Stimulated activated CD4-positive, alpha-beta T cell treated with anti-CD3 and anti-CD28 coated beads, Interleukin-15, amount 100 ng/mL, for 24 hours (primary cell): ENCODE measurements around the gene B4GAT1.
"Not testable (repeated sequence)": the region's sequence is repeated elsewhere in the genome, so short reads cannot be mapped to it uniquely, and the experiment has no call there.

Experiments used
- DNase-seq: peaks from one replicate; pipeline ENCODE4 v3.0.0-alpha.2; 2020

Gene B4GAT1

GRCh38 chr11:66320289-66320688, 27.1 kb downstream of the B4GAT1 start:
- DNase-seq, result not testable (repeated sequence)

GRCh38 chr11:66318600-66318970, 28.8 kb downstream of the B4GAT1 start:
- no peak for DNase-seq

- peak; percentile 40 for DNase-seq
Measured at GRCh38 chr11:66317723-66318599, 29.5 kb downstream of the B4GAT1 start.

- DNase-seq, result peak; percentile 46
Measured at GRCh38 chr11:66317322-66317722, 30.1 kb downstream of the B4GAT1 start.

- DNase-seq, result no peak
Measured at GRCh38 chr11:66316849-66317251, 30.6 kb downstream of the B4GAT1 start, which contains the start of gene CD248. TSS of gene CD248 (minus strand) at chr11:66317044. CDS start at chr11:66317027, 17 bp downstream.

- no peak for DNase-seq
Measured at GRCh38 chr11:66315921-66316811, 31.3 kb downstream of the B4GAT1 start.

- no peak for DNase-seq
Measured at GRCh38 chr11:66315498-66315885, 31.9 kb downstream of the B4GAT1 start.

- DNase-seq, result no peak
Measured at GRCh38 chr11:66314561-66315497, 32.6 kb downstream of the B4GAT1 start.

GRCh38 chr11:66314186-66314501, 33.3 kb downstream of the B4GAT1 start:
- DNase-seq, result no peak

- no peak for DNase-seq
Measured at GRCh38 chr11:66313321-66314185, 33.9 kb downstream of the B4GAT1 start.

- peak; percentile 94 for DNase-seq
Measured at GRCh38 chr11:66312549-66313320, 34.7 kb downstream of the B4GAT1 start.

- DNase-seq, result peak; percentile 96
Measured at GRCh38 chr11:66311965-66312548, 35.4 kb downstream of the B4GAT1 start.

GRCh38 chr11:66311470-66311964, 35.9 kb downstream of the B4GAT1 start:
- DNase-seq, result no peak

GRCh38 chr11:66310803-66311440, 36.5 kb downstream of the B4GAT1 start:
- not testable (repeated sequence) for DNase-seq

GRCh38 chr11:66310324-66310723, 37.1 kb downstream of the B4GAT1 start:
- no peak for DNase-seq

GRCh38 chr11:66309475-66309874, 38.0 kb downstream of the B4GAT1 start:
- DNase-seq, result no peak

- no peak for DNase-seq
Measured at GRCh38 chr11:66302656-66303055, 44.8 kb downstream of the B4GAT1 start.

- no peak for DNase-seq
Measured at GRCh38 chr11:66299186-66299585, 48.2 kb downstream of the B4GAT1 start.

- DNase-seq, result no peak
Measured at GRCh38 chr11:66297610-66298009, 49.8 kb downstream of the B4GAT1 start.
